ENCODE data around the gene SIGLEC14.
A peak's percentile ranks its signal among the peaks of the same experiment; 100 is the strongest.
"Not testable (repeated sequence)": the region's sequence is repeated elsewhere in the genome, so short reads cannot be mapped to it uniquely, and the experiment has no call there.

SIGLEC14 gene

DNA sequence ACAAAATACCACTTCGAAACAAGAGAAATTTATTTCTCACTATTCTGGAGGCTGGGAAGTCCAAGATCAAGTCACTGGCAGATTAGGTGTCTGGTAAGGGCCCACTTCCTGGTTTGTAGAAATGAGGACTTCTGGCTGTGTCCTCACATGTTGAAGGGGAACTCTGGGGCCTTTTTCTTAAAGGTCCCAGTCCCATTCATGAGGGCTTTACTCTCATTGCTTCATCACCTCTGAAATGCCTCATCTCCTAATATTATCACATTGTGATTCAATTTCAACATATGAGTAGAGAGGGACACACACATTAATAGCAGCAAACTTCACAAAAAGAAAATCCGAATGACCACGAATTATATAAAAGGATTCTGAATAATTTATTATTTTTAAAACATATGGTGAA, 21.6 kb upstream of the SIGLEC14 start:
- no peak for DNase-seq

- DNase-seq, result no peak
Observed at GRCh38 chr19:51664997-51665396, 18.4 kb upstream of the SIGLEC14 start.

DNA sequence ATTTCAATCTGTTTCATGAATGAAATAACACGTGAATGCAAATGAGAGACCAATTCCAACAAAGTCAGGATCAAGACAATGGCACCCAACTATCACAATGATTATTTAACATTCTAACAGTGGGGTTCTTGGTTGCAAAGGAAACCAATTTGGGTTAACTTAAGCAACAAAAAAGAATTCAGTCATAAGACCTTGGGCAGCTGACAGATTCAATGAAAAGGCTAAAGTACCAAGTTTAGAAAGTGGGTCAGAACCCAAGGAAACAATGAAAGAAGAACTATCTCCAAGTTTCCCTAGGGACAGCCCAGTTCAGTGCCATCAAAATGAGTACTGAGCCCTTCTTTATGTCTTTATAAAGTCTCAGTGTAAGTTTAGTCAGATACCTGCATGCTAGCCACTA, 17.5 kb upstream of the SIGLEC14 start:
- no peak for DNase-seq

DNA sequence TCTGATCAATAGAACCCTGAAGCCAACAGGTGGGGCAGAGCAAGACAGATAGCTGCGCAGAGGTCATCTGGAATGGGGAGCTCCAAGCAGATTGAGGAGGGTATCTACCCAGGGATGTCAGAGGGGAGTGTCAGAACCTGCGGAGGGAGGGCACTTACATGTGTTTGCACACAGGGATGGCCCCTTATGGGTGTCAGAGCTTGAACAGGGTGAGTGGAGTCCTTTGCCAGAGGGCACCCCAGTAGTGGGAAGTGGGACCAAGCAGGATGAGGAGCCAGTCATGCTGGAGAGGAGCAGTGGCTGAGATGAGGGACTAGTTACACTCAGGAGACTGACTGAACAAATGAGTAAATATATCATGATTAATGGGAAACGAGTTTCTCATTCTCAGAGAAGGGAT, 17.0 kb upstream of the SIGLEC14 start:
- DNase-seq, result no peak

DNA sequence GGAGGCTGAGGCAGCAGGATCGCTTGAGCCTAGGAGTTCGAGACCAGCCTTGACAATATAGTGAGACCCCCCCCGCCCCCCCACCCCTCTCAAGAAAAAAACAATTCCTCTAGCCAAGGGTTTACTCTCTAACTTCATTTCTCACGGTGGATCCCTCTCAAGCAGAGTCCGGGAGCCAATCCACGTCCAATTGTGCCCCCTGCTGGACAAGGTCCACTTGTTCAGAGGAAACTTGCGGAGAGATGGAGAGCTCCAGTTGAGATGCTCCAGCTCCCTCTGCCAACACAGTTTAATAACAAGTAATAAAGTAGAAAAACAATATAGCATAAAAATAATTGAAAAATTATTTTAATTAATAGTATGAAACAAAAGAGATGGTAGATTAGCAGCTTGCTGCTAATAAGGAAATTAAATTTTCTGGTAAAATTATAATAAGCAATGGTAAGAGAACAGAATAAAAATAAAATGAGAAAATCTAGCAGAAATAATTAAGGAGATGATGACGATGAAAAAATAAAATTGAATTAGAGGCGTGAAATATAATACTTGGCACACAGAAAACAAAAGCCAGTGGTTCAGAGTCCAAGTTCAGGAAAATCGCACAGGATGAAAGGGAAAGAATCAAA, 14.5 kb upstream of the SIGLEC14 start:
- peak; percentile 84 for DNase-seq

DNA sequence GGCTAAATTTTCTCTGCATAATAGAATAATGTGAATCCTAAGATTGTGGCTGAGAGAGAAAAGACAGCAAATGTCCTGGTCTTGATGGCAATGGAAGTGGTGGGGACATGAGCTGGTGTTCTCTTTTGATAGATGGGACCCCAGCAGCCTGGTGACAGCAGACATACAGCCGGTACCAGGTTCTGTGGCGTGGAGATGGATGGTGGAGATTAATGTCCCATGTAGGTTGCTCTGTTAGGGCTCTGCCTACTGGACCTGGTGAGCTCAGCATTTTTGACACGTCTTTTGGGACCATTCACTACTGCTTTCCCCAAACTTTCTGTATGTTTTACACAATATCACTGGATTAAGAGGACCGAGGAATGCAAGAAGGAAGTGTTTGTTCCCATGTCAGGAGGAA, 8.2 kb upstream of the SIGLEC14 start:
- DNase-seq, result no peak

- DNase-seq, result no peak
Observed at GRCh38 chr19:51653162-51653561, 6.5 kb upstream of the SIGLEC14 start.

- DNase-seq, result no peak
Observed at GRCh38 chr19:51652266-51652665, 5.6 kb upstream of the SIGLEC14 start.

GRCh38 chr19:51651216-51651846, 4.7 kb upstream of the SIGLEC14 start:
- DNase-seq, result no peak

GRCh38 chr19:51647318-51647717, 693 bp upstream of the SIGLEC14 start:
- DNase-seq, result no peak

DNA sequence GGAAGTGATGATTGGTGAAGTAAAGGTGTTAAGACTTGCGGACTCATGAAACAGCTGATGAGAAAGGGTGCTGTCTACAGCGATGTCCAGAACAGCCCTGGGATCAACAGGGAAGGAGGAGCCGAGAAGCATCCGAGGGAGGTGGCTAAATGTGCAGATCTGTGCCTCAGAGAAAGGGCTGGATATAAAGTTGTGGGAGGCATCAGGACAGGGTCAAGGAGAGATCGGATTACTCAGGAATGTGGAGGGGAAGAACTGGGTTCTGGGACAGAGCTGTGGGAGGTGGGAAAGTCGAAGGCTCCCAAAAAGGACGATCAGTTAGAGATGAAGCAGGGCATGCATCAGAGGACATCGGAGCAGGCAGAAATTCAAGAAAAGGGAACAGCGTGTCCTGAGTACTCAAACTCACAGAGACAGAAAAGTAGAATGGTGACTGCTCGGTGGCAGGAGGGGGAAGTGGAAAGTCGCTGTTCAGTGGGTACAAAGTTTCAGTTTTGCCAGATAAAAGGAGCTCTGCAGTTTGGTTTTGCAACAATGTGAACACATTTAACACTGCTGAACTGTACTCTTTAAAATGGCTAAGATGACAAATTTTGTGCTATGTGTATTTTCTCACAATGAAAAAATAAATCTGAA, 1.9 kb downstream of the SIGLEC14 start:
- no peak for DNase-seq

DNA sequence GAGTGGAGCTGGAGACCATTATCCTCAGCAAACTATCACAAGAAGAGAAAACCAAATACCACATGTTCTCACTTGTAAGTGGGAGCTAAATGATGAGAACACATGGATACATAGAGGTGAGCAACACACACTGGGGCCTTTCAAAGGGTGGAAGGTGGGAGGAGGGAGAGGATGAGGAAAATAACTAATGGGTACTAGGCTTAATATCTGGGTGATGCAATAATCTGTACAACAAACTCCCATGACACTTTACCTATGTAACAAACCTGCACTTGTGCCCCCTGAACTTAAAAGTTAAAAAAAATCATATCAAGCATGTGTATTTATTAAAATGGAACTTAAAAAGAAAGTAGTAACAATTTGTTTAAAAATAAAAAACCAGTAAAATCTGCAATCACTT, 5.0 kb downstream of the SIGLEC14 start:
- no peak for DNase-seq

DNA sequence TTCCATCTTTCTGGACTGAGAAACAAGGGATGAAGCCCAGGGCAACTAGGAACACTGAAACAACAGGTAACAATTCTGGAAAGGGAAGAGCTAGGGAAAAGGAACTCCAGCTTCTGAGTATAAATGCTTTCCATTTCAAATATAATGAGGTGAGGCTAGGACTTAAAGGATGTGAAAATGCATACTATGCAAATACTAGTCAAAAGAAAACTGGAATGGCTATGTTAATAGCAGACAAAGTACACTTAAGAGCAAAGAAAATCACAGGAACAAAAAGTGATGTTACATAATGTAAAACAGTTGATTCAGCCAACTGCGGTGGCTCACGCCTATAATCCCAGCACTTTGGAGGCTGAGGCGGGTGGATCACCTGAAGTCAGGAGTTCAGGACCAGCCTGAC, 6.2 kb downstream of the SIGLEC14 start:
- DNase-seq, result no peak

- DNase-seq, result no peak
Observed at GRCh38 chr19:51639916-51640315, 6.7 kb downstream of the SIGLEC14 start.

- no peak for DNase-seq
Observed at GRCh38 chr19:51637362-51637978, 9.2 kb downstream of the SIGLEC14 start.

- no peak for DNase-seq
Observed at GRCh38 chr19:51632126-51632525, 14.5 kb downstream of the SIGLEC14 start.

DNA sequence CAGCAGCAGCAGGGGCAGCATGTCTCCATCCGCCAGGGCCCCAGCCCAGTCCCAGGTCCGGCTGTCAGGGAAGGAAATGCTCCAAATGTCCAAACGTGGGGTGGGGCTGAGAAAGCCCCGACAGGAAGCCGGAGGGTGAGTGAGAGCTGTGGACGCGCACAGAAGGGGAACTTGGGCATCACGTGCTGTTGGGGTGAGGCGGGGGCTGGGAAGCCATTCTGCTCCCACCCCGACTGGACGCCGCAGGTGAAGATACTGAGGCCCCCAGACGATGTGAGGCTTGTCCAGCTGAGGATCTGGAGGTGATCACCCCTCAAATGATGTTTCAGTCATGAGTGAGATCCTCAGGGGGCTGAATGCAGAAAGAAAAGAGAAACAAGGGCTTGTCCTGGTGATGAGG, 16.3 kb downstream of the SIGLEC14 start, which contains the start of gene SIGLEC5:
Gene SIGLEC5, minus strand, starts transcription at position 87 of the 400 bp plus-strand sequence. Its CDS starts 66 bp downstream, at position 21.
- DNase-seq, result not testable (repeated sequence)

DNA sequence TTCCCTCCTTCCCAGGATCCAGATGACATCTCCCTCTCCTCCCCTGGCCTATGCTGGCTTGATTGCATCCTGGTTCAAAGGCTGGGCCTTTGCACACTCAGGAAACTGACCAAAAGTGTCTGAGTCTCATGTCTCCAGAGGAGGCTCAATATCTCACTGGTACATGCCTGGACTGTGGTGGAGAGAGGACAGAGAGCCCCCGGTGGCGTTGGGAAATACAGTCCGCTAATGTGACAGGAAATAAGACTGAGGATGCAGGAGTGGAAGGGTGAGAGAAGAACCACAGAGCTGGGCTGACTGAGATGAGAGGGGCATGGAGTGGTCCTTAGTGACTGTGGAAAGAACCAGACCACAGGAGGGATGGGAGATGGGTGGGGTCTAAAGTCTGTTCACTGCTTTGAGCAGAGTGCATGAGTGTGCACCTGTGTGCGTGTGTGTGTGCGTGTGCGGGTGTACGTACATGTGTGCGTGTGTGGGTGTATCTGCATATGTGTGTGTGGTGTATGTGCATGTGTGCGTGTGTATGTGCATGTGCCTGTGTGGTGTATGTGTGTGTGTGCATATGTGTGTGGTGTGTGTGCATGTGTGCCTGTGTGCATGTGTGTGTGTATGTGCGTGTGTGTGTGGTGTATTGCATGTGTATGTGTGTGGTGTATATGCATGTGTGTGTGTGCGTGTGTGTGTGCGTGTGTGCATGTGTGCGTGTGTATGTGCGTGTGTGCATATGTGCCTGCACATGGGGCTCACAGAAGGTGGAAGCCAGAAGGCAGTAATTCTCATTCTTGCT, 18.3 kb downstream of the SIGLEC14 start:
- DNase-seq, result no peak

GRCh38 chr19:51627491-51628138, 19.0 kb downstream of the SIGLEC14 start:
- DNase-seq, result no peak

GRCh38 chr19:51626675-51627074, 19.9 kb downstream of the SIGLEC14 start:
- no peak for DNase-seq

GRCh38 chr19:51621178-51621577, 25.4 kb downstream of the SIGLEC14 start:
- no peak for DNase-seq

- no peak for DNase-seq
Observed at GRCh38 chr19:51615991-51616390, 30.6 kb downstream of the SIGLEC14 start.

DNA sequence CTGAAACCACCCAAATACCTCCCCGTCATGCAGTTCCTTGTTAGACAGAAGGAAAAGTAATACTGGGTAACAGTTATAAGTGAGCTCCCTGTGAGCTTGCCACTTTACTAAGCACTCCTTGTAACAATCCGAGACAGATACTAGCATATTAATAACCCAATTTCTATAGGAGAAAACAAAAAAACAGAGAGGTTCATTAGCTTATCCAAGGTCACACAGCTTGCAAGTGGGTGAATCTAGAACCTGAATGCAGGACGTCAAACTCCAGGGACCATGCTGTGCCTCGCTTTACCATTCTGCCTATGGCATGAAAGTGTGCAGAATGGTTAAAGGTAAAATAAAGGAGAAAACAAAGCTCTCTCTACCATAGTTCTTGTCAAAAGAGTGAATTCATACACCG, 31.8 kb downstream of the SIGLEC14 start:
- DNase-seq, result no peak
